ENCODE measurements around the gene CDC34.

Gene CDC34

GRCh38 chr19:575527-576506 lies 44.3 kb downstream of the CDC34 start:
- TF ChIP-seq CTCF (IDR thresholded peaks at IDR 0.05) = no peak

- no peak for TF ChIP-seq CTCF (IDR thresholded peaks at IDR 0.05)
Measured at GRCh38 chr19:576768-577438, 45.3 kb downstream of the CDC34 start.

DNA sequence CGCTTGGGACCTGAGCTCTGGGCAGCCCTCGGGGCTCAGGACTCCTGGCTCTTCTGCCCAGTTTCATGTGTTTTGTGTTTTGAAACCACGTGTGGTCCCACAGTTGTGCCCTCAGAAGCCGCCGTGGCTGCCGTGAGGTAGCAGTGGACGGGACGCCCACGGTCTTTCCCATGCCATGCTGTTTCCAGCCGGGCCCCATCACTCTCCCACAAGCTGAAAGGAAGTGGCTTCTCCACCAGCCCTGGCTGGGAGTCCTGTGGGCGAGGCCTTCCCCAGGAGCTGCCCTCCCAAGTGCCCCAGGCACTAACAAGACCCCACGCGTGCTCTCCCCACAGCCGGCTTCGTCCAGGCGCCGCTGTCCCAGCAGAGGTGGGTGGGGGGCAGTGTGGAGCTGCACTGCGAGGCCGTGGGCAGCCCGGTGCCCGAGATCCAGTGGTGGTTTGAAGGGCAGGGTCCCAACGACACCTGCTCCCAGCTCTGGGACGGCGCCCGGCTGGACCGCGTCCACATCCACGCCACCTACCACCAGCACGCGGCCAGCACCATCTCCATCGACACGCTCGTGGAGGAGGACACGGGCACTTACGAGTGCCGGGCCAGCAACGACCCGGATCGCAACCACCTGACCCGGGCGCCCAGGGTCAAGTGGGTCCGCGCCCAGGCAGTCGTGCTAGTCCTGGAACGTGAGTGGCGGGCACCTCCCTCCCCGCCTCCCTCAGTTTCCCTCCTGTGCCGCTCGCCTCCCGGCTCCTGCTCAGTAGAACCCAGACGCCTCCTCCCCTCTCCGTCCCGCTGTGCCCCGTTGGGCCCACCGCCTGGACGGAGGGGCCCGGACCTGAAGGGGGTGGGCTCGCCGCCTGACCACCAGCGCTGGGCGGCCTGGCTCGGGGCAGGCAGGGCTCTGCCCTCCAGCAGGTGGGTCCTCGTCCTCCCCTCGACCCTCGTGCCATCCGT lies 46.2 kb downstream of the CDC34 start:
- TF ChIP-seq CTCF (IDR thresholded peaks at IDR 0.05) = no peak

DNA sequence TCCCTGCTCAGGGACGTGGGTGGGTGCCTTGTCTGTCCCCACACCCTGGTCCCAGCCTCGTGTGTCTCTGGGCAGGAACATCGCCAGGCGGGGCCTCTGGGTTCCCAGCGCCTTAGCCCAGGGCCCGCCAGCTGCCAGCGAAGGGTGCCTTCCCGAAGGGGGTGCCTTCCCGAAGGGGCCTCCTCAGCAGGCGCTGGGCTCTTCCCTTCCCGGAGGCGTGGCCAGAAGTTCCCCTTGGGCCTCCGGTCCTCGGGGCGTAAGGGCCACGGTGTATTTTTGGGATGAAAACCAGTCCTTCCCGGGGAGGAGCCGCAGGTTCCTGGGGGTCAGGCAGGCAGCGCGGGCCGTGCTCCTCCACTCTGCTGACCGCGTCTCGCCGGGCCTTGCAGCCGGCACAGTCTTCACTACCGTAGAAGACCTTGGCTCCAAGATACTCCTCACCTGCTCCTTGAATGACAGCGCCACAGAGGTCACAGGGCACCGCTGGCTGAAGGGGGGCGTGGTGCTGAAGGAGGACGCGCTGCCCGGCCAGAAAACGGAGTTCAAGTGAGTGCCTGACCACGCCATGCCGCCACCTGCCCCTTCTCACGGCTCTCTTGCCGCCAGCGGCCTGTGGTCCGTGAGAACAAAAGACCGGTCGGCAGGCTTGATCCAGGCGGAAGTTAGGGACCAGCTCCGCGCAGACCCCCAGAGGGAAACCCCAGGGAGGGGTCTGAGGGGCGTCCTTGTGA lies 47.7 kb downstream of the CDC34 start:
- no peak for TF ChIP-seq CTCF (IDR thresholded peaks at IDR 0.05)

DNA sequence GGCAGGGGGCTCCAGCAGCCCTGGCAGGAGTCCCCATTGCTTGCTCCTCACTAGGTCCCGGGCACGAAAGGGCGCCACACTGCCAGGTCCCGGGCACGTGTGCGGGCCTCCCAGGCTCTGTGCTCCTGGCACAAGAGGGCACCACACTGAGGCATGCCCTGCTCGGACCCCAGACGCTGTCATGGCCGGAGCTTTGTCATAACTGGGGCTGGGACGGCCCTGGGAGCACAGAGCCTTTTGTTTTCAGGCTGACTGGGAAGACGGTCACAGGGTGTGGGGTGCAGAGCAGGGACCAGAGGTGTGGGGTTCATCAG lies 48.2 kb downstream of the CDC34 start:
- no peak for TF ChIP-seq CTCF (IDR thresholded peaks at IDR 0.05)

- no peak for TF ChIP-seq CTCF (IDR thresholded peaks at IDR 0.05)
Measured at GRCh38 chr19:580274-580835, 48.8 kb downstream of the CDC34 start.
